ENCODE results near the gene JUNB.

Gene JUNB

DNA sequence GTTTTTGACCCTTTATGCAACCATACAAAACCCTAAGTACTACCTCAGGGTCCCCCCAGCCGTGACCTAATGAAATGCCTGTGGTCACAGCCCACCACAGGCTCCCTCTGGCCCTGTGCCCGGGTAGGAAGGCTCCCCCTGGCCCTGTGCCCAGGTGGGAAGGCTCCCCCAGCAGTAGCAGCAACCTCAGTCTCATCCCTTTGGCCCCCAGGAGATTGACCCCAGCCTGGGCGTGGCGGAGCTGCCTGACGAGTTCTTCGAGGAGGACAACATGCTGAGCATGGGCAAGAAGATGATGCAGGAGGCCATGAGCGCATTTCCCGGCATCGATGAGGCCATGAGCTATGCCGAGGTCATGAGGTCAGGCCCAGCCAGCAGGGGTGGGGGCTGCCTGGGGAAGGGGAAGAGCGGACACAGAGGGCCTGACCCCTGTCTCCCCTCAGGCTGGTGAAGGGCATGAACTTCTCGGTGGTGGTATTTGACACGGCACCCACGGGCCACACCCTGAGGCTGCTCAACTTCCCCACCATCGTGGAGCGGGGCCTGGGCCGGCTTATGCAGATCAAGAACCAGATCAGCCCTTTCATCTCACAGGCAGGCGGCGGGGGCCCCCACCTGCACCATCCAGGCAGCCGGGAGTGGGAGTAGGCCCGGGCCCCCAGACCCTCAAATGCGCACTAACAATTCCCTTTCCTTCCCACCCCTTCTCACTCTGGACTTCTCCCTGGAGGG, 46.0 kb upstream of the JUNB start:
- Histone ChIP-seq H3K27ac (ENCODE audit: extremely low read depth, low read depth, low read length) (0 out of 2 replicates have a peak overlapping the region, but pooled peaks have one; percentile 4), H3K9me3 (ENCODE audit: control insufficient read depth, insufficient read depth, low read depth, low read length) (no peaks in the 10 kb centered on the region), H3K4me1 (ENCODE audit: control insufficient read depth, insufficient read depth, low read length) (peaks cover 10% of the 10 kb centered on the region), H3K4me3 (ENCODE audit: low read depth, low read length) (no peak overlapping the region), H3K36me3 (ENCODE audit: control insufficient read depth in 2 of 2, insufficient read depth in 1 of 2, low read length in 2 of 2) (peaks cover 7 to 52% of the 10 kb centered on the region in 2 experiments; a peak in 2 of 3 replicates)
- no peak for TF ChIP-seq YY2 (tag by site-specific recombination; IDR thresholded peaks at IDR 0.05)
- no peak for TF ChIP-seq ZNF324 (tag by site-specific recombination; IDR thresholded peaks at IDR 0.05)
- no peak for TF ChIP-seq ZNF121 (tag by site-specific recombination; IDR thresholded peaks at IDR 0.05)
- no peak for TF ChIP-seq ZNF561 (tag by site-specific recombination; IDR thresholded peaks at IDR 0.05; ENCODE audit: borderline replicate concordance)
- TF ChIP-seq ZNF555 (tag by site-specific recombination; conservative IDR thresholded peaks at IDR 0.05) = no peak
- TF ChIP-seq ZNF114 (tag by site-specific recombination; IDR thresholded peaks at IDR 0.05) = no peak
- TF ChIP-seq ZIC2 (tag by site-specific recombination; IDR thresholded peaks at IDR 0.05) = peak; percentile 86
- TF ChIP-seq ZXDB (tag by site-specific recombination; IDR thresholded peaks at IDR 0.05) = no peak
- TF ChIP-seq GLIS1 (tag by site-specific recombination; IDR thresholded peaks at IDR 0.05) = peak; percentile 84
- TF ChIP-seq ZNF747 (tag by site-specific recombination; IDR thresholded peaks at IDR 0.05) = no peak
- no peak for TF ChIP-seq ZNF544 (tag by site-specific recombination; IDR thresholded peaks at IDR 0.05)
- no peak for TF ChIP-seq ZNF48 (tag by site-specific recombination; IDR thresholded peaks at IDR 0.05)
- TF ChIP-seq ZNF23 (tag by site-specific recombination; IDR thresholded peaks at IDR 0.05; ENCODE audit: borderline replicate concordance) = no peak
- TF ChIP-seq ZNF350 (tag by site-specific recombination; IDR thresholded peaks at IDR 0.05) = no peak
- POLR2A ChIA-PET = interaction anchor here (0.5 to 1.6 kb wide), 8 partner anchors 11 to 1270 kb away, joined by 3 to 6 read pairs (median 4); partner anchors contain the start of genes JUNB and TRIR
- CTCF ChIA-PET = interaction anchor here (0.6 to 4.8 kb wide), 4 partner anchors 11 to 20 kb away, joined by 3 to 31 read pairs (median 15); partner anchors contain the start of gene TRIR

DNA sequence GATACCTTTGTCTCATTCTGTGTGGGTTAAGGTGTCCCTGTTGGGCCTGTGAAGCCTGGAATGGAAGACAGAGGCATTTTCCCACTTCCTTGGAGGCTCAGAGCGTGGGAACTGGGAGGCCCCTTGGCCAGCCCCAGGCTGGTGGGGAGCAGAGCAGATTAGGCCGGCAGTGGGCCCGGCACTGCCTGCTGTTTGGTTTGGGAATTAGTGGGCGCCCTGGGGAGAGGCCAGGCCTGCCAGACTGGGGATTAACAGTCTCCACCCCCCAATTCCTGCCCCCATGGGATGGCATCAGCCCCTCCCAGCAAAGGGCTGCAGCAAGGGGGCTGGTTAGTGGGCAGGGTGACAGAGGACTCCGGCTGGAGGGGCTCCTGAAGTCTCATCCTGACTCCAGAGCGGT, 42.8 kb upstream of the JUNB start:
- Histone ChIP-seq H3K9me3 (ENCODE audit: control insufficient read depth, insufficient read depth, low read depth, low read length) (no peaks in the 10 kb centered on the region), H3K27ac (ENCODE audit: extremely low read depth, low read depth, low read length) (no peak overlapping the region), H3K4me1 (ENCODE audit: control insufficient read depth, insufficient read depth, low read length) (peaks cover 10% of the 10 kb centered on the region), H3K36me3 (ENCODE audit: control insufficient read depth in 2 of 2, insufficient read depth in 1 of 2, low read length in 2 of 2) (peaks cover 0 to 40% of the 10 kb centered on the region in 2 experiments; a peak in 2 of 3 replicates), H3K4me3 (ENCODE audit: low read depth, low read length) (no peak overlapping the region)
- ChIA-PET CTCF (interaction anchor here (1.4 to 4.8 kb wide), 2 partner anchors 9 kb away, joined by 14 to 31 read pairs; no protein-coding TSS in a partner anchor), POLR2A (no interaction called here)
- TF ChIP-seq IKZF3 (tag by site-specific recombination; IDR thresholded peaks at IDR 0.05) (0 out of 2 replicates have a peak, but pooled peaks have one; percentile 15), ZNF266 (tag by site-specific recombination; IDR thresholded peaks at IDR 0.05; ENCODE audit: low read depth) (no peak), BCL11B (tag by site-specific recombination; IDR thresholded peaks at IDR 0.05; ENCODE audit: low read depth) (no peak), ZFP3 (tag by site-specific recombination; IDR thresholded peaks at IDR 0.05; ENCODE audit: low read depth) (no peak), ZNF354C (tag by site-specific recombination; IDR thresholded peaks at IDR 0.05; ENCODE audit: borderline replicate concordance, low read depth) (no peak), ZIC2 (tag by site-specific recombination; IDR thresholded peaks at IDR 0.05) (peak; percentile 74)

DNA sequence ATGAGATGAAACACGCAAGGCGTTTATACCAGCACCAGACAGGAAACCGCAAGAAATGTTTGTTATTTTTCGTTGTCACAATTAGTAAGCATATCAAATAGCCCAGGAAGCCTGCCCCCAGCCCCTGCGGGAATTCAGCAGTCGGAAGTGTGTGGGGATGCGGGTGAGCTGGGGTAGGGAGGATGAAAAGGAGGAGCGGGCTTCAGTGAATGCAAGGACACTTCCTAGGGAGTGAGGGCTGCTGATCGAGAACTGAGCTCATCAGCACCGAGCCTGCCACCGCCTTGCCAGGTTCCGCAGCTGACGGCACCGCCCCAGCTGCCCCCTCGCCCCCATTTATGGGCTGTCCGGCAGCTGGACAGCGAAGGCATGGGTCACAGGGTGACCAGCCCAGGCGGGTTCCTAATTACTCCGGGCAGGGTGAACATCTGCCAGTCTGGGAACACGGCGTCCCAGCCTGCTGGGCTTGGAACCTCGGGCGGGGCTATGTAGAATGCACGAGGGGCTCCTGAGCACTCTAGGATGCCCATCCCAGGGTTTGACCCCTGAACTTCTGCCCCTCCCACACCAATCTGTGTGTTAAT, 41.3 kb upstream of the JUNB start:
- ChIA-PET POLR2A (interaction anchor here (1.4 kb wide), 1 partner anchor 131 kb away, joined by 3 read pairs; no protein-coding TSS in a partner anchor), CTCF (interaction anchor here (0.8 to 1.8 kb wide), 6 partner anchors 8 to 46 kb away, joined by 3 to 14 read pairs (median 4); no protein-coding TSS in a partner anchor)
- H3K27ac ChIP-seq (ENCODE audit: extremely low read depth, low read depth, low read length) = no peak overlapping the region; the same call in 1 of the 2 replicates
- no peak overlapping the region for H3K4me3 ChIP-seq (ENCODE audit: low read depth, low read length)
- H3K4me1 ChIP-seq (ENCODE audit: control insufficient read depth, insufficient read depth, low read length) = peaks cover 10% of the 10 kb centered on the region
- H3K36me3 ChIP-seq (ENCODE audit: control insufficient read depth in 2 of 2, insufficient read depth in 1 of 2, low read length in 2 of 2) = peaks cover 0 to 32% of the 10 kb centered on the region in 2 experiments; a peak in 2 of 3 replicates
- no peaks in the 10 kb centered on the region for H3K9me3 ChIP-seq (ENCODE audit: control insufficient read depth, insufficient read depth, low read depth, low read length)
- TF ChIP-seq, protein P1, sequence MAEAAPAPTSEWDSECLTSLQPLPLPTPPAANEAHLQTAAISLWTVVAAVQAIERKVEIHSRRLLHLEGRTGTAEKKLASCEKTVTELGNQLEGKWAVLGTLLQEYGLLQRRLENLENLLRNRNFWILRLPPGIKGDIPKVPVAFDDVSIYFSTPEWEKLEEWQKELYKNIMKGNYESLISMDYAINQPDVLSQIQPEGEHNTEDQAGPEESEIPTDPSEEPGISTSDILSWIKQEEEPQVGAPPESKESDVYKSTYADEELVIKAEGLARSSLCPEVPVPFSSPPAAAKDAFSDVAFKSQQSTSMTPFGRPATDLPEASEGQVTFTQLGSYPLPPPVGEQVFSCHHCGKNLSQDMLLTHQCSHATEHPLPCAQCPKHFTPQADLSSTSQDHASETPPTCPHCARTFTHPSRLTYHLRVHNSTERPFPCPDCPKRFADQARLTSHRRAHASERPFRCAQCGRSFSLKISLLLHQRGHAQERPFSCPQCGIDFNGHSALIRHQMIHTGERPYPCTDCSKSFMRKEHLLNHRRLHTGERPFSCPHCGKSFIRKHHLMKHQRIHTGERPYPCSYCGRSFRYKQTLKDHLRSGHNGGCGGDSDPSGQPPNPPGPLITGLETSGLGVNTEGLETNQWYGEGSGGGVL (tag by site-specific recombination; IDR thresholded peaks at IDR 0.05) = 0 out of 2 replicates have a peak, but pooled peaks have one; percentile 19
- TF ChIP-seq ZNF701 (tag by site-specific recombination; IDR thresholded peaks at IDR 0.05) = no peak
- TF ChIP-seq, protein P2, sequence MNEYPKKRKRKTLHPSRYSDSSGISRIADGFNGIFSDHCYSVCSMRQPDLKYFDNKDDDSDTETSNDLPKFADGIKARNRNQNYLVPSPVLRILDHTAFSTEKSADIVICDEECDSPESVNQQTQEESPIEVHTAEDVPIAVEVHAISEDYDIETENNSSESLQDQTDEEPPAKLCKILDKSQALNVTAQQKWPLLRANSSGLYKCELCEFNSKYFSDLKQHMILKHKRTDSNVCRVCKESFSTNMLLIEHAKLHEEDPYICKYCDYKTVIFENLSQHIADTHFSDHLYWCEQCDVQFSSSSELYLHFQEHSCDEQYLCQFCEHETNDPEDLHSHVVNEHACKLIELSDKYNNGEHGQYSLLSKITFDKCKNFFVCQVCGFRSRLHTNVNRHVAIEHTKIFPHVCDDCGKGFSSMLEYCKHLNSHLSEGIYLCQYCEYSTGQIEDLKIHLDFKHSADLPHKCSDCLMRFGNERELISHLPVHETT (tag by site-specific recombination; IDR thresholded peaks at IDR 0.05) = 0 out of 2 replicates have a peak, but pooled peaks have one; percentile 42
- no peak for TF ChIP-seq ZNF768 (tag by site-specific recombination; IDR thresholded peaks at IDR 0.05)
- TF ChIP-seq, protein P3, sequence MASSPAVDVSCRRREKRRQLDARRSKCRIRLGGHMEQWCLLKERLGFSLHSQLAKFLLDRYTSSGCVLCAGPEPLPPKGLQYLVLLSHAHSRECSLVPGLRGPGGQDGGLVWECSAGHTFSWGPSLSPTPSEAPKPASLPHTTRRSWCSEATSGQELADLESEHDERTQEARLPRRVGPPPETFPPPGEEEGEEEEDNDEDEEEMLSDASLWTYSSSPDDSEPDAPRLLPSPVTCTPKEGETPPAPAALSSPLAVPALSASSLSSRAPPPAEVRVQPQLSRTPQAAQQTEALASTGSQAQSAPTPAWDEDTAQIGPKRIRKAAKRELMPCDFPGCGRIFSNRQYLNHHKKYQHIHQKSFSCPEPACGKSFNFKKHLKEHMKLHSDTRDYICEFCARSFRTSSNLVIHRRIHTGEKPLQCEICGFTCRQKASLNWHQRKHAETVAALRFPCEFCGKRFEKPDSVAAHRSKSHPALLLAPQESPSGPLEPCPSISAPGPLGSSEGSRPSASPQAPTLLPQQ (tag by site-specific recombination; IDR thresholded peaks at IDR 0.05) = no peak
- no peak for TF ChIP-seq ZNF707 (tag by site-specific recombination; IDR thresholded peaks at IDR 0.05)

Data from HEK293 (cell line).